ENCODE data around the gene PCBP3.
A peak's percentile ranks its signal among the peaks of the same experiment; 100 is the strongest.
"Not testable (repeated sequence)": the region's sequence is repeated elsewhere in the genome, so short reads cannot be mapped to it uniquely, and the experiment has no call there.

Gene PCBP3

DNA sequence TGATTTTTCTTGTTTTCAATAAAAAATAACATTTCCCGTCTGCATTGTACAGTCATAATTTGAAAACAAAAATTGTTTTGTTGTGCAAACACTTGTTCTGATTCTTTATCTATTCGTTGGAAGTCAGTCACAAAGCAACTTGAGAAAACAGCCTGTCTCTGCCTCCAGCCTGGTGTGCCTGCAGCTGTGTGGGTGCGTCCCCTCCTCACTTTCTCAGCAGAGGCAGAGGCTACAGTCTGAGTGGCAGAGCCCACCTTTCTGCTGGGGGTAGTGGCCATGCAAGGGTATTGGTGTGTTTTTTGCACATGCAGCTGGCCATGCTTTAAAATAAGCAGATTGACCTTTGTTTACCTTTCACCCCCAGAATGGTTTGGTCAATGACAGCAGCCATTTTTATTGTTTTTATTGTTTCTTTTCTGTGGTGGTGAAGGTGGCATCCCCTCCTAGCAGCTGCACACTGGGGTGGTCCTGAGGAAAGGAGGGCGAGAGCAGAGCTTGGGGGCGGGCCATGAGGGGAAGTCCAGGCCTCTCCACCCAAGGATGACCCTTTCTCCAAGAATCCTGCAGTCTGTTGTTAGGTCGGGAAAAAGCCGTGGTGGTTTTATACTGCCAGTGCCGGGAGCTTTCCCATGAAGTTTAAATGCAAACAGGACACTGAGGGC is 159.6 kb downstream of the PCBP3 start:
- no peak for DNase-seq (ENCODE audit: low read depth in 3 of 3, low spot score in 1 of 3)

- no peak for DNase-seq (ENCODE audit: low read depth in 3 of 3, low spot score in 1 of 3)
Measured at GRCh38 chr21:45803618-45804340, 160.3 kb downstream of the PCBP3 start.

DNA sequence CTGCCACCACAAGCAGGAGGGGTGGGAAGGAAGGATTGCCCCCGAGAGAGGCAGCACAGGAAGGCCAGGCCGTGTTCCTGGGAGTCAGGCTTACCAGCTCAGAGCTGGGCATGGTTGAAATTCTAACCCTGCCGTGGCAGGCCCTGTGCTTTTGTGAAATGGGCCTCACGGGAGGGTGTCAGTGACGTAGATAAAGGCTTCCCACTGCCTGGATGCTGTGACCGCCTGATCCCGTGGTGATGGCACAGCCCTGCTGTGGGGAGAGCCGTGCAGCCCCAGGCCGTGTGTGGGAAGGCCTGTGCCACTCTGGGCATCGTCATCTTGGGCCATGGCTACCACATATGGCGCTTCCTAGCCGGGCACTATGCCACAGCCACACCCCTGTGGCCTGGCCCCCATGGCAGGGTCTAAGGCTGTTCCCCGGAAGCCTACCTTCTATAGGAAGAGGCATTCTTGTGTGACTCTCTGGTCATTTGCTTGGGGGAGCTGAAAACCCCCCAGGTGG is 161.3 kb downstream of the PCBP3 start:
- no peak for DNase-seq (ENCODE audit: low read depth in 3 of 3, low spot score in 1 of 3)

GRCh38 chr21:45805321-45805720 is 161.8 kb downstream of the PCBP3 start:
- no peak for DNase-seq (ENCODE audit: low read depth in 3 of 3, low spot score in 1 of 3)

GRCh38 chr21:45806042-45806441 is 162.5 kb downstream of the PCBP3 start:
- no peak for DNase-seq (ENCODE audit: low read depth in 3 of 3, low spot score in 1 of 3)

- DNase-seq (ENCODE audit: low read depth in 3 of 3, low spot score in 1 of 3) = not testable (repeated sequence)
Measured at GRCh38 chr21:45808663-45809062, 165.1 kb downstream of the PCBP3 start.

DNA sequence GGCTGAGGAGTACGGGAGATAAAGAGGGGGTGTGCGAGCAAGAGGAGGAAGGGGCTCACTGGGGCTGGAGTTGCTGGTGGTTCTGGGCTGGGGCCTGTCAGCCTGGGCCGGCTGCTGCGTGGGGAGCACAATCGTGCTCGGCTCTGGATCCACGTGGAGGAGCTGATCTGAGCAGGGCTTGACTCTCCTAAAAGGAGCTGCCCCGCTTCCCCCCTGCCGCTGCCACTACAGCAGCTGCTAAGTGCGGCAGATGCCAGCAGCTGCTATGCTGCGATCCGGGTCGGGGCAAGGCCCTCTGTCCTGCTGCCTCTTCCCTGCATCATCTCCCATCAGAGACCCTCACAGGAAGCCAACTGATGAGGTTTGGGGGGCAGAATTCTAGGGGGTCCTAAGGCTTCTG is 165.9 kb downstream of the PCBP3 start:
- no peak for DNase-seq (ENCODE audit: low read depth in 3 of 3, low spot score in 1 of 3)

DNA sequence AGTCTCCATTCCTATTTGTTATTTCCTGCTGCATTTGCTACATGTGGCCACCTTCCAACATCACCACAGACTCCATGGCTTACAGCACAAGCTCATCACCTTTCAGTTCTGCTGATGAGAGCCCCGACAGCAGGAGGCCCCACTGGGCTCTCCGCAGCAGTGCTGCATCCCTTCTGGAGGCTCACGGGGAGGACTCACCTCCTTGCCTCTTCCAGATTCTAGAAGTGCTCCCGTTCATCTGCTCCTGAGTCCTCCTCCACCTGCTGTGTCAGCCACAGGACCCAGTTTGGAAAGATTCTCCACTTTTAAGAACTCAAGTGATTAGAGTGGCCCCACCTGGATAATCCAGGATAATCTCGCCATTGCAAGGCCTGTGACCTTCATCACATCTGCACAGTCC is 167.6 kb downstream of the PCBP3 start:
- no peak for DNase-seq (ENCODE audit: low read depth in 3 of 3, low spot score in 1 of 3)

DNA sequence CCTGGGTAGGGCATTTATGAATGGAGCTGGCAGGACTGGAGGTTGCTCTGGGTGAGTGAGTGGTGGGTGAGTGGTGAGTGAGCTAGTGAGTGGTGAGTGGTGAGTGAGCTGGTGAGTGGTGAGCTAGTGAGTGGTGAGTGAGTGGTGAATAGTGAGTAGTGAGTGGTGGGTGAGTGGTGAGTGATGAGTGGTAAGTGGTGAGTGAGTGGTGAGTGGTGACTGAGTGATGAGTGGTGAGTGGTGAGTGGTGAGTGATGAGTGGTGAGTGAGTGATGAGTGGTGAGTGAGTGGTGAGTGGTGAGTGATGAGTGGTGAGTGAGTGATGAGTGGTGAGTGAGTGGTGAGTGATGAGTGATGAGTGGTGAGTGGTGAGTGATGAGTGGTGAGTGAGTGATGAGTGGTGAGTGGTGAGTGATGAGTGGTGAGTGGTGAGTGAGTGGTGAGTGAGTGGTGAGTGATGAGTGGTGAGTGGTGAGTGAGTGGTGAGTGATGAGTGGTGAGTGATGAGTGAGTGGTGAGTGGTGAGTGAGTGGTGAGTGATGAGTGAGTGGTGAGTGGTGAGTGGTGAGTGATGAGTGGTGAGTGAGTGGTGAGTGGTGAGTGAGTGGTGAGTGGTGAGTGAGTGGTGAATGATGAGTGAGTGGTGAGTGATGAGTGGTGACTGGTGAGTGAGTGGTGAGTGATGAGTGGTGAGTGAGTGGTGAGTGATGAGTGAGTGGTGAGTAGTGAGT is 170.8 kb downstream of the PCBP3 start:
- DNase-seq (ENCODE audit: low read depth in 3 of 3, low spot score in 1 of 3) = not testable (repeated sequence)

- not testable (repeated sequence) for DNase-seq (ENCODE audit: low read depth in 3 of 3, low spot score in 1 of 3)
Measured at GRCh38 chr21:45815781-45816180, 172.3 kb downstream of the PCBP3 start.

GRCh38 chr21:45816794-45817193 is 173.3 kb downstream of the PCBP3 start:
- DNase-seq (ENCODE audit: low read depth in 3 of 3, low spot score in 1 of 3) = no peak

- DNase-seq (ENCODE audit: low read depth in 3 of 3, low spot score in 1 of 3) = no peak
Measured at GRCh38 chr21:45817345-45817744, 173.8 kb downstream of the PCBP3 start.

DNA sequence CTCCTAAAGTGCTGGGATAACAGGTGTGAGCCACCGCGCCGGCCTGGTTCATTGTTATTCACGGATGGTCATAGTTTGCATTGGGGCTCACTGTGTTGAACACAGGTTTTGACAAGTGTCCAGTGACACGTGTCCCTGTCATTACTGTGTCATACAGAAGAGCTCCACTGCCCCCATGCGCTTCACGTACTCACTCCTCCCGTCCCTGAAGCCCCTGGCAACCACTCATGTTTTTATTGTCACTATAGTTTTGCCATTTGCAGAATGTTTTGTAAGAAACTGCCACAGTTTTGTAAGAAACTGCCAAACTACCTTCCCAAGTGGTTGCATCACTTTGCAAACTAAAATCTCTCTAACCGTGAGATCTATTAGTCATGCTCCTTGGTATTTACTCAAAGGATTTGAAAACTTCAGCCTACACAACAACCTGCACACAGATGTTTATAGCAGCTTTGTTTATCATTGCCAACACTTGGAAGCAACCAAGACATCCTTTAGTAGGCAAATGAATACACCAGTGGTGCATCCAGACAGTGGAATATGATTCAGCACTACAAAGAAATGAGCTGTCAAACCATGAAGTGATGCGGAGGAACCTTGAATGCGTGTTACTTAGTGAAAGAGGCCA is 174.9 kb downstream of the PCBP3 start:
- DNase-seq (ENCODE audit: low read depth in 3 of 3, low spot score in 1 of 3) = no peak

GRCh38 chr21:45818904-45819285 is 175.4 kb downstream of the PCBP3 start:
- DNase-seq (ENCODE audit: low read depth in 3 of 3, low spot score in 1 of 3) = peak; percentile 4 to 74 (median 27)

- no peak for DNase-seq (ENCODE audit: low read depth in 3 of 3, low spot score in 1 of 3)
Measured at GRCh38 chr21:45819478-45820170, 176.1 kb downstream of the PCBP3 start.

GRCh38 chr21:45820171-45821091 is 176.9 kb downstream of the PCBP3 start:
- DNase-seq (ENCODE audit: low read depth in 3 of 3, low spot score in 1 of 3) = peak; percentile 30 to 75 (median 64)

DNA sequence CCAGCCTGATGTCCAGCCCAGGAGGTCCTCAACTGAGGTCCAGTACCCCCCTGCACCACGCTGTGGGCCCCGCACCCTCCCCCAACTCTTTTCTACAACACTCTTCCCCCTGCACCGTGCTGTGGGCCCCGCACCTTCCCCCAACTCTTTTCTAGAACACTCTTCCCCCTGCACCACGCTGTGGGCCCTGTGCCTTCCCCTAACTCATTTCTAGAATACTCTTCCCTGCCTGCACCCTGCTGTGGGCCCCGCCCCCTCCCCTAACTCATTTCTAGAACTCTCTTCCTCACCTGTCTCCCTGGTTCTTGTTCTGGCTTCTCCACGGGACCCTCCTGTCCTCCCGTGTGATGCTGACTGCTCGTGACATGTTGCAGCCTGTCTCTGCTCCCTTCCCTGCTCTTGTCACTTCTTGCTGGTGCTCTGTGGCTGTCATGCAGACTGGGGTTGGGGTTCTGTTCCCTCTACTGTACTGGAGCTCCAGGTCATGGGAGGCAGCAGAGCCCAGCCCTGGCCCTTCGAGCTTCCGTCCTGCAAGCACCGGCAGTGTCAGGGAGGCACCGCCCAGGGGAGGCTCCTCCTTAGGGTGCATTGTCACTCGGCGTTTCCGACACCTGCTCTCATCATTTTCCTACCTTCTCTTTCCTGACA is 177.9 kb downstream of the PCBP3 start:
- DNase-seq (ENCODE audit: low read depth in 3 of 3, low spot score in 1 of 3) = no peak

DNA sequence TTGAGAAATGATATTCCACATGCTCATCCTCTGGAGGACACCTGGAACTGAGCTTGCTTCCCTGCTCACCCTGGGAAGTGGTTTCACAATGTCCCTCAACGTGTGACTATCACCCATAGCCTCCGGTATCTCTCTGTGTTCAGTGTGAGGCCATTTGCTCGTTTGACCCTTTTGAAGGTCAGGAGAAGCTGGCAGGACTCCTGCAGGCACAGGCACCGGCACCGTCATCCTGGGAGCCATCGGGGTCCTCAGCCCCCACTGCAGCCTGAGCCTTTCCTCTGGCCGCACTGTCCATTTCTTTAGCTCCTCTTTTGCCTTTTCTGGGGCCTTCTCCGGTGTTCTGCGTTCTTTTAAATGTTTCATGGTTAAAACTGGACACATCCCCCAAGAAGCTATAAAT is 178.5 kb downstream of the PCBP3 start:
- no peak for DNase-seq (ENCODE audit: low read depth in 3 of 3, low spot score in 1 of 3)

DNA sequence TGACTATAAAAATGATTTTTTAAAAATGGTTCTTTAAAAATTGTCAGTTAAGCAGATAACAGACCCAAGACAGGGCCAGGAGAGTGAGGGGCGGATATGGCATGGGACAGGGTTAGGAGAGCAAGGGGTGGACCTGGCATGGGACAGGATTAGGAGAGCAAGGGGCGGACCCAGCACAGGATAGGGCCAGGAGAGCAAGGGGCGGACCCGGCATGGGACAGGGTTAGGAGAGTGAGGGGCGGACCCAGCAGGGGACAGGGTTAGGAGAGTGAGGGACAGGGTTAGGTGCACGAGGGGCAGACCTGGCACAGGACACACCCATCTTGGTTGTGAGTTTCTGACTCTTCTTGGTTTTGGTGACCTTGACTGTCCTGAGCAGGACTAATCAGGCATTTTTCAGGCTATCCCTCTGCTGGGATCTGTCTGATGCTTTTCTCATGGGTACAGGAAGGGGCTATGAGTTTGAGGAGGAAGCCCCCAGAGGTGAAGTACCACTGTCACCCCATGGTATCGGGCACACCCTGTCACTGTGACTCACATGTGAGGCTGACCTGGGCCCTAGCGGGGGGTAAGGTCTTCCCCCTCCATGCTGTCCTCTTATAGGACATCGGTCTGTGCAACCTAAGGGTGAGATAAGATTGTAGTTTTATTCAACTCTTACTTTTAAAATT is 179.0 kb downstream of the PCBP3 start:
- DNase-seq (ENCODE audit: low read depth in 3 of 3, low spot score in 1 of 3) = no peak

All from stimulated activated CD4-positive, alpha-beta T cell treated with anti-CD3 and anti-CD28 coated beads, TNF-alpha, amount 100 ng/mL, for 1 hour (primary cell).